IPS-18c (cell line): Measurements from ENCODE around the gene GNG11.

Experiments used
- H3K4me3 ChIP-seq: 2 replicates; pipeline ENCODE4 v1.7.0; 2013; ENCODE audit warnings: low read depth, mild to moderate bottlenecking, low read length, moderate library complexity; ENCODE audit not compliant: insufficient read depth
- H3K9me3 ChIP-seq: one replicate; pipeline ENCODE4 v1.6.1; 2013; ENCODE audit warnings: mild to moderate bottlenecking, low read length, moderate library complexity; ENCODE audit not compliant: control insufficient read depth, insufficient read depth

The GNG11 gene

DNA sequence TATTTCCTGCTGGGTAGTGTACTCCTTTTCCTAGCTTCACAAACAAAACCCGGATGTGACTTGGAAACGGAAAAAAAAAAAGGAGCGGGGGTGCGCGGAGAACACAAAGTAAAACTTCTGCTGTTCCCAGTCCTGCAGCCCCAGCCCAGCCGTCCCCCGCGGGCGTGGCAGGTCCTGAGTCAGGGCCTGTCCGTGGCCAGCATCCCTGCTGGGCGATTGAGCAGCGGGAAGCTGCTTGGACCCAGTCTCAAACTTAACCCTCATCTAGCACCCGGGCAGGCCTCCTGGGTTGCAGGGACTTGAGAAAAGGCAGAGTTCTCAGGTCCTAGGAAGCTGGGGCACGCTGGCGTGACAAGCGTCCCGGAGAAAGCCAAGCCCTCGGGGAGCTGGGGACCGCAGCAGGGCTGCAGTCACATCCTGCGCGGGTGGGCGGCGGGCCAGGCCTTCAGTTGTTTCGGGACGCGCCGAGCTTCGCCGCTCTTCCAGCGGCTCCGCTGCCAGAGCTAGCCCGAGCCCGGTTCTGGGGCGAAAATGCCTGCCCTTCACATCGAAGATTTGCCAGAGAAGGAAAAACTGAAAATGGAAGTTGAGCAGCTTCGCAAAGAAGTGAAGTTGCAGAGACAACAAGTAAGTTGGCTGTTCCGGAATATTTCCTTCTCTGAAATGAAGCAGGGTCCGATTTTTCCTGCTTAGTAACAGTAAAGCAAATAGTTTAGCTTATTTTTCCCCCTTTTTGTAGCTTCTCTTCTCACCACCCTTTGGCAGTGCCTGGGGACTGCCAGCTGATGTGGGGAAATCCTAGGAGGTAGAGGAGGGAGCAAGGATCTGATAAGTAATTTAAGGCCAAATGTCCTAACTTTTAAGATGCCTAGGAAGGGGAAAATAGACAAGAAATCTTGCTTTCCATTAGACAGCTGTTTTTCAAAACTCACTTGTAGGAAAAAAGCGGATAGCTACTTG, at the start of gene GNG11:
GNG11 (plus strand) TSS at position 129 of the 960 bp plus-strand sequence; CDS start at position 532, 403 bp downstream.
- Histone ChIP-seq H3K9me3 (no peaks in the 10 kb centered on the region), H3K4me3 (peak within 1 kb of the TSS; percentile 70)

DNA sequence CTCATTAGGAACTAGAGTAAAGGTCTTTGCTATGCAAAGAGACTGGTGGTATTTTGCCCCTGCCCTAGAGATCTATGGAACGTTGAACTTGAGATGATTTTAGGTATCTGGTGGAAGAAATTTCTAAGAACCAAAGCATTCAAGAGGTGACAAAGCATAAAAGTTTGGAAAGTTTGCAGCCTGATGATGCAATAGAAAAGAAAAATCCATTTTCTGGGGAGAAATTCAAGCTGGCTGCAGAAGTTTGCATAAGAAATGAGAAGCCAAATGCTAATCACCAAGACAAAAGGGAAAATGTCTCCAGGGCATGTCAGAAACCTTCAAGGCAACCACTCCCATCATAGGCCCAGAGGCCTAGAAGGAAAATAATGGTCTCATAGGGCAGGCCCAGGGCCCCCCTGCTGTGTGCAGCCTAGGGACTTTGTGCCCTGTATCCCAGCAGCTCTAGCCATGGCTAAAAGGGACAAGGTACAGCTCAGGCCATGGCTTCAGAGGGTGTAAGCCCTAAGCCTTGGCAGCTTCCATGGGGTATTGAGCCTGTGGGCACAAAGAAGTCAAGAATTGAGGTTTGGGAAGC, 47.4 kb upstream of the GNG11 start:
- H3K4me3 ChIP-seq = peak overlapping the region; percentile 15; the same call in 1 of the 2 replicates

DNA sequence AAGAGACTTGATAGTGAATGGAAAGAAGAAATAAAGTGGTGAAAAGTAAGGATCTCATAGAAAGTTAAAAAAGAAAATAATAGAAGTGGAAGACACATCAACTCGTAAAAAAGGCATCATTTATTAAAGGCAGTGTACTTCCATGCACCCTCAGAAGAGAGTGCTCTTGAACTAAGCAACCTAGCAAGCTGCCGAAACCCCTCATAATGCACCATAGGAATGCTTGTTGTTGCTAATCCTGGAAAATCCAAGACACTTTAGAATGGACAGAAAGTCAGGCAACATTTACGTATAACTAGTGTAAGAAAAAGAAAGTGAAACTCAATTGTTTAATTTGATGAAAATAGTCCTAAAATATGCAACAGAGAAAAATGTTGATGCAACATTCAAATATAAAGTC, 43.8 kb upstream of the GNG11 start:
- Histone ChIP-seq H3K9me3 (peaks cover 2% of the 10 kb centered on the region), H3K4me3 (no peak overlapping the region)

More for the DNA sequence above, 47.4 kb upstream of the GNG11 start:
- peaks cover 2% of the 10 kb centered on the region for H3K9me3 ChIP-seq

DNA sequence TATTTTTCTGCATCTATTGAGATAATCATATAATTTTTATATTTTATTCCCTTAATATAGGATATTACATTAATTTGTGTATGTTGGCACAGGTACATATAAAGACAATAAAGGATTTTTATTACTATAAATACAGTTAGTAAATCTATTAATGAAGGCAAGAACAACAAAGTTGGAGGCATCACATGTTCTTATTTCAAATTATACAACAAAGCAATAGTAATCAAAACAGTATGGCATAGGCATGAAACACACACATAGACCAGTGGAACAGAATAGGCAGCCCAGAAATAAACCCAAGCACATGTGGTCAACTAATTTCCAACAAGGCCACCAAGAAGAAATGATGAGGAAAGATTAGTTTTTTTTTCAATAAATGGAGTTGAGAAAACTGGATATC, 42.2 kb upstream of the GNG11 start:
- no peak overlapping the region for H3K4me3 ChIP-seq
- no peaks in the 10 kb centered on the region for H3K9me3 ChIP-seq

DNA sequence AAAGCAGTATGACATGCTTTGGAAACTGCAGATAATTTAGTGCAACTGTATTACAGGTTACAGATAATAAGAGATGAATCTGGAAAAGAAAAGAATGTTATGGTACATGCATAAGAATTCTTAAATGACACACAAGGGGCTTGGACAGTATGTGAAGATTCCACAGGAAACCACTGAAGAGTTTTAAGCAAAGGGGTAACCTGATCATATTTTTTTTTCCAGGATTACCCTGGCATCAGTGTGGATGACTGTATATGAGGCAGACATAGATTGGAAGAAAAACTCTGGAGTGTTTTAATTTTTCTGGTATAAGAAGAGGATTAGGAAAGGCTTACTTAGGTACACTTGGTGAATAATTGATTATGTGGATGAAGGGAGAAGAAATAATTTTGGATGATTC, 39.1 kb upstream of the GNG11 start:
- H3K4me3 ChIP-seq = no peak overlapping the region
- H3K9me3 ChIP-seq = no peaks in the 10 kb centered on the region

DNA sequence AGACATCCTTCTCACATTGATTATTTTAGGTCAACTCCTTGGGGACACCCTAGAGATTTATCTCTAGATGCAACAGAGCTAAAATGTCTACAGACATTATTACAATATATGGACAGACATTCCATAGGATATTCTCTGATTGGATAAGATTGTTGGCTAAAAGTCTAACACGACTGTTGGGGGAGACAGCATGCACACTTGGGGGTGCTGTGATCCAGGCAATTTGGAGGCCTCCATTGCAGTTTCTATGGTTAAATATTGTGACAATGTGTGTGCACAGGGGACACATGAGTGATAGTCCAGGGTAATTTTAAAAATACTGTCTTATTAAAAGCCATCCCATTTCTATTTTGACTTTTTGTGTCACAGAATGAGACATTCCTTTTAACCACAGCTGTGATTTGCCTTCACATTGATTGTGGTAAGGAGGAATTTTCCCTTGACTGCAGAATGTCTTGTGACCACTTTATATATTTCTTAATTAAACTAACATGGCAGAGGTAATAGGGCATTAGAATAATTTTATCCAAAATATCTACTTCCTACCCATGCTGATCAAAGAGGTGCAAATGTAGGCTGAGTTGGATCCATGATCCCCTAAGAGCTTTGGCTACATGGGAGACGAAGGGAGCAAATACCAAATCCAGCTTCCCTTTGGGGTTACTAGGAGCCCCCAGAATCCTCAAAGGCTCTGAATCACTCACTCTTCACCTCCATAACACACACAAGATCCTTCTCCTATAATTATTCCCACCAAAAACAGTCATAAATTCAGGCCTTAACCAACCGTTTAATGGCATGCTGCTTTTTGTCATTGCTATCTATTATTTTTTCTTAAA, 38.2 kb upstream of the GNG11 start:
- Histone ChIP-seq H3K4me3 (no peak overlapping the region), H3K9me3 (no peaks in the 10 kb centered on the region)

DNA sequence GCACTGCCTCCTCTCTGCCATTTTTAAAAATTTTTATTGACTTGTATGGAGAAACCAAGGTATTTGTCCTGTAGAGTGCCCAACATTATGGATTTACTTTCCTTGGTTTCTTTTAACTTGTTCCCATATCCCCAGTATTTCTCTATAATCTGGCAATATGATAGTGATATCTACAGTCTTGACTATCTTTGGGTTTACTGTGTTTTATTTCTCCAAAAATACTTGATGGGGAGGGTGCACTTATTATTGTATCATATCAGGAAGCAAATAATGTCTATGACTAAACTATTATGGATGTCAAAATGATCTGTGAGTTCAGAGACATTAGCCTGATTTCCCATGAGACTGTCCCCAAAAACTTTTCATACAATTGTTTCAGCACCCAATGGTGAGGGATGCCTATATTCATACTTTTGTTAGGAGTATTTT, 37.6 kb upstream of the GNG11 start:
- H3K4me3 ChIP-seq = no peak overlapping the region

DNA sequence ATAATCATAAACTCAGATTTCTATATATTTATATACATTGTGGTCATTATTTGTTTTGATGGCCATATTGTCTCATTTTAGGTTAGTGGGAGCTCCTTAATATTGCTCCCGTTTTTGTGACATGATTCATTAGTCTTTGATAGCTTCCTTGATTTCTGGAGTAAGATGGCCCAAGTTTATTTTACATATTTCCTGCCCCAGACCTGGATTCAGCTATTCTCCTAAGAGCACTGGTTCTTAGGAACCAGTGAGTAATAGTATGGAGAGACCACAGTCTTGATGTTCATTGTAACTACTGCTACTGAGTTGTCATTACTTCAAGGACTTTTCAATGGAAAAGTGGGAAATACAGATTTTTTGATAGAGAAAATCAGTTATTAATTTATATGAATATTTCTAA, 37.0 kb upstream of the GNG11 start:
- H3K4me3 ChIP-seq = no peak overlapping the region
- no peaks in the 10 kb centered on the region for H3K9me3 ChIP-seq

More for the DNA sequence above, 37.6 kb upstream of the GNG11 start:
- H3K9me3 ChIP-seq = no peaks in the 10 kb centered on the region

DNA sequence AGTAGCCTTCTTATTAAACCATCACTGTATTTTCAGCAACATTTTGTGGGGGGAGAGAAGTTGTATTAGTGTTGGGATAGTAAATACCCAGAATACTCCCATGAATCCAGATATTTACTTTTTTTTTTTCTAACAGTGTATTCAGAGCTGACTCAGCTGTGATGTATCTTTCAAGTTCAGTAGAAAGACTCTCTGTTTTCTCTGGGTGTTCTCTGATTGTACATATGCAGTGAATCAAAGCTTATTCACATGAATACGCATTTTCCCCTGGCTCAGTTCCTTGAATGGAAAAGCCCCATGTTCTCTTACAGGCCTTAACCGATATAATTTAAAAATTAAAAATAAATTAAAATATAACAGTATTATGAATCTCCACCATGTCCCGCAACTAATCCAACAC, 32.3 kb upstream of the GNG11 start:
- H3K9me3 ChIP-seq = no peaks in the 10 kb centered on the region
- H3K4me3 ChIP-seq = no peak overlapping the region

DNA sequence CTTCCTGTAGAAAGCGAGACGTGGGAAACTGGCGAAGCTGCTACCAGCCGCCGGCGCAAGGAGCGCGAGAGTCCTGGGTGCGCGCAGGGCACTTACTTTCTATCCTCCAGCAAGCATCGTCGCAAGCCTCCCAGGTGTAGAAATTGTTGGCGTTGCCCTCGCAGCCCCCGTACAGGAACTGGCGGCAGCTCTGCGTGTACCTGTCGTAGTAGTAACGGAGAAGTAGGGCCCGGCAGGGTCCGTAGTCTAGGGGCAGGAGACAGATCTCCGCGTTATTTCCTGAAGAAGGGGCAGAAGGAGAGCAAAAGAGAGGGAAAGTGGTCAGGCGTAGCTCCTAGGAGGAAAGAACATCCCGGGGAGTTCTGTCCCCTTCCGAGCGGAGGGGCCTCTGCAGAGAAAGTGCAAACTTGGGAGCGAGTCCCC, 31.5 kb upstream of the GNG11 start:
- H3K9me3 ChIP-seq = no peaks in the 10 kb centered on the region
- peak overlapping the region; percentile 74 for H3K4me3 ChIP-seq

DNA sequence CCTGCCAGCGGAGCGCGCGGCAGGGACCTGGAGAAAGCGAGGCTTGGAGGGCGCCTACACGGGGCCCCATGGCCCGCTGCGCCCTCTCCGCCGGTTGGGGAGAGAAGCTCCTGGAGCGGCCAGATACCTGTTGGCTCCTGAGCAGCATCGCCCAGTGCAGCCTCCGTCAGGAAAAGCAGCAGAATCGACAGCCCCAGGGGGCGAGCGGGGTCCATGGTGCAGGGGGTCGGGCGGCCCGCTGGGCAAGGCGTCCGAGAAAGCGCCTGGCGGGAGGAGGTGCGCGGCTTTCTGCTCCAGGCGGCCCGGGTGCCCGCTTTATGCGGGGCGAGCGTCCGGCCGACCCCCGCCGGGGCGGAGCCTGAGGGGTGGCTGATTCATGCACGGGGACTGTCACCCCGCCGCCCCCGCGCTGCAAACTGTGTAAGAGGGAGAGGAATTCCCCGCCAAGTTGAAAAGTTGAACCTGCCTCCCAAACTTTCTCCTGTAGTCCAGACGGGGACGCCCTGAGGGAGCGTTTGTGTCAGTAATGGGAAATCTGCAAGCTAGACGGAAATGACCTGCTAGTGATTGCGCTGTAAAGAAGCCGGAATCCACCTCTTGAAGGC, 31.0 kb upstream of the GNG11 start, which contains the start of gene TFPI2:
TFPI2 (minus strand) TSS at position 290 of the 605 bp plus-strand sequence; CDS start at position 215, 75 bp downstream.
- peak within 1 kb of the TSS; percentile 74 for H3K4me3 ChIP-seq

DNA sequence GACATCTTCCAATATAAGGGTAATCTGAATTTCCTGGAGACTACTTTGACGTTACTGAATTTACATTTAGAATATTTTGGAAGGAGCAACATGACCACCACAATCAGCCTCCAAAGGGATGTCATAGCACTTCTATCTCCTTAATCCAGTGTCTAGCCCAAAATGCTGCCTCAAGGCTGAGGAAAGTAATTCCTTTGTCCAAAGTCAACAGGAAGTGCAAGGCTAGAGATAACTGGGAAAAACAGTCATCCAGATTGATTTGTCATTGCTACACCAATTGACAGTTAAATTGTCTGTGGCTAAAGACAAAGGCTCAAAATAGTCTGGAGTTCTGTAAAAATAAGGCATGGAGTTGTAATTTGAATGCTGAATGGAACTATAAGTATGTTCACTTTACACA, 27.1 kb upstream of the GNG11 start:
- Histone ChIP-seq H3K4me3 (no peak overlapping the region), H3K9me3 (no peaks in the 10 kb centered on the region)

More for the DNA sequence above, 31.0 kb upstream of the GNG11 start, which contains the start of gene TFPI2:
- no peaks in the 10 kb centered on the region for H3K9me3 ChIP-seq

DNA sequence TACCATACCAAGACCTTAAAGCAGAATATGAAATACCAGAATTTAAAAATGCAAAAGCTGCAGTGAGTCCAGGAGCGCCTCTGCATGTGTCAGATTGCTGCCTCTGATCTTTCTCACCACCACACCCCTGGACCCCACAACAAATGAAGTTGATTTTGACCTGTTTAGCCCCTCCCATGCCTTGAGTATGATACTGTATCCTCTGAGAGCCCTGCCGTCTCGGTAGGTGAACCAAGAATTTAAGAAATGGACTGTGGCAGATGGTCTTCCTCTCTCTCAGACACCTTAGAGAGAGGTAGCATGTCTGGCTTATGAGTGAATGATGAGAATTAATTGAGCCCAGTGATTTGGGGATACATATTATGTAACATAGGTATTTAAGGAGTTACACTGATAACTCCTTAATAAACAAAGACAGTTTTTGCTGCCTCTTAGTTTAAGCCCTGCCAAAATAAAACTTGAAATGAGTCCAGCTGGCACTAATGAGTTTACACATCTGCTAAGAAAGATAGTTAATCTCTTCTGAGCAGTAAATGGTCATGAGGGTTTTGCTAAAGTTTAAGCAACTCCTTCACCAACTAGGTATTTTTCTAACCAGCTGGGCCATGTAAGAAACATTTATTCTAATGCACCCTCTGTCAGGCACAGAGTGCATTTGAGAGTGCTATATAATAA, 26.4 kb upstream of the GNG11 start:
- no peak overlapping the region for H3K4me3 ChIP-seq
- no peaks in the 10 kb centered on the region for H3K9me3 ChIP-seq

DNA sequence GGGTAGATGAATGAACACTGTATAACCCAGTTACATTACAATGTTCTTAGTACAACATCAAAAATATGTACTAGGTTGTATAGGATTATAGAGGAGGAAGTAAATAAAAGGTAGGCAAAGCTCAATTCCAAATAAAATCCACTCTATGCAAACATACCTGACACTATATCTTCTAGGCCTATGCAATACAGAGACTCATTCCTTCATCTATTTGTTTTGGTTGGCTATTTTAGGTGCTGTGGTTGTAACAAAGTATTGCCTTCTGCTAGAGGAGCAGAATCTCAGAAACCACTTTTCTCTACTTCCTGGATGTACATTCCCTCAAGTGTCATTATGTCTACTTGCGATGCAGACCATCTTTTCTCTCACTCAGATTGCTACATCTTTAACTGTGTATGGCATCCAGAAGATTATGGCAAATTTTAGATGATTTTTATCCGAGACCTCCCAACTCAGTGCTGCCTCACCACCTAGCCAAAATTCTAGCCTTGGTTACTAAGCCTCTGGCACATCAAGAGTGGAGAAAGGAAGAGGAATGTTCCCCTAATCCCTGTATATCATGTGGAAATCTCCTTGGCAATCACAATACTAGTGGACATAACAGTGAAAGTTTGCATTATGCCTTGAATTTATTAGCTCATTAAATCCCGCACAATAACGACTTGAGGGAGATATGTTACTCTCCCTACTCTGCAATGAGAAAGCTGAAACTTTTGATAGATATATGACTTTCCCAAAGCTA, 25.5 kb upstream of the GNG11 start:
- Histone ChIP-seq H3K9me3 (no peaks in the 10 kb centered on the region), H3K4me3 (no peak overlapping the region)

DNA sequence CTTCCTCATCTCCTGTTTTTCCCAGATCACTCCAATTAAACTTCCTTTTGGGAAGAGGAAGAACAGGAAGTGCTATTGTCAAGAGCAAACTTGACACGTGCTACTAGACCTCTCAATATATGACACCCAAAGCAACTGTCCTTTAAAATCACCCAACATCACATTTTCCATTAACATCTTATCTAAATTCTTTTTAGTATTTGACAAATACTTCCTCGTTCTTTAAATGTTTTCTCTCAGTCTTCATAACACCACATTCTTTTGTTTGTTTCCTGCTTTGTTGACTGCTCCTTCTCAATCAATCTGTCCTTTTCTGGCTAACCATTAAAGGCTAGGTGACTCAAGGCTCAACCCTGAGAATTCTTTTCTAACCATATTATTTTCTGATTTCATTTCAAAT, 23.9 kb upstream of the GNG11 start:
- H3K4me3 ChIP-seq = no peak overlapping the region

More for the DNA sequence above, 23.9 kb upstream of the GNG11 start:
- H3K9me3 ChIP-seq = no peaks in the 10 kb centered on the region
